GM06990 (cell line): ENCODE measurements around the gene GGA1.

Experiments used
- DNase-seq: peaks from one replicate; pipeline ENCODE4 v3.0.0-alpha.2; 2011; ENCODE audit not compliant: insufficient read length; ENCODE audit errors: extremely low read depth
- H3K27me3 ChIP-seq: replicated peaks from 2 replicates; pipeline ENCODE4 v1.6.0; 2011; ENCODE audit warnings: low read length; ENCODE audit not compliant: control insufficient read depth, insufficient read depth
- H3K36me3 ChIP-seq: 2 replicates; pipeline ENCODE4 v1.5.1; 2011; ENCODE audit warnings: low read length; ENCODE audit not compliant: control insufficient read depth, insufficient read depth
- H3K4me3 ChIP-seq: replicated peaks from 2 replicates; pipeline ENCODE4 v1.5.1; 2011; ENCODE audit warnings: low read depth, mild to moderate bottlenecking, control low read depth, low read length
- TF ChIP-seq, protein P1 (sequence below): IDR thresholded peaks from 2 replicates; pipeline ENCODE4 v1.5.1; 2011; ENCODE audit warnings: low read length, control low read depth, mild to moderate bottlenecking, inconsistent platforms; ENCODE audit not compliant: insufficient read depth, poor library complexity, severe bottlenecking

Gene GGA1

DNA sequence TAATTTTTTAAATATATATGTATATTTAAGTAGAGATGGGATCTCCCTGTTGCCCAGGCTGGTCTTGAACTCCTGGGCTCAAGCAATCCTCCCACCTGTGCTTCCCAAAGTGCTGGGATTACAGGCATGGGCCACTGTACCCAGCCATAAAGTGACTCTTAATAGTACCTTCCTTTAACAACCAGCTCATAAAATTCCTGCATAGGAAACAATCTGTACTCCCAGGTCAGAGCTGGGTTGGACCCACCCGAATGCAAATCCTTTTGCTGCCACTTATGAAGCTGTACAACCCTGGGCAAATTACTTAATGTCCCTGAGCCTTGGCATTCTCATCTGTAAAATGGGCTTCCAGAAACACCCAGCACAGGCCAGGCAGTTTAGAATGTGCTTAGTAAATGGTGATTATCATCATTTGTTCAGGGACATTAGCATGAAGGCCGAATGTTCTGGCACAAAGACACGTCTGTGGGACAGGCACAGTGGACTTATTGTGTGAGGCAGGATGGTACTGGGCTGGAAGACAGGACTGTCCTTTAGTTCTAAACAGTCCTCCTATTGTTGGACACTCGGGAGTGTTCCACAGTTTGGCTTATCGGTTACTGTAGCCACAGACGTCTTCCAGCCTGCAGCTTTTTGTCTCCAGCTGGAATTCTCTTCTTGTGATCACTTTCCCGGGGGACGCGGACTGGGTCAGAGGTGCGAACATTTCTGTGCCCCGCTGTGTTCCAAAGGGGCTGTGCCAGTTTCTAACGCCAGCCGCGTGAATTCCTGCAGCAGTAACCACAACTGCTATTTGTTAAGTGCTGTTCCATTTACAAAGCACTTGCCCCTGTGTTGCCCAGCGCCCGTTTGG lies 55.8 kb downstream of the GGA1 start:
- TF ChIP-seq, protein P1, sequence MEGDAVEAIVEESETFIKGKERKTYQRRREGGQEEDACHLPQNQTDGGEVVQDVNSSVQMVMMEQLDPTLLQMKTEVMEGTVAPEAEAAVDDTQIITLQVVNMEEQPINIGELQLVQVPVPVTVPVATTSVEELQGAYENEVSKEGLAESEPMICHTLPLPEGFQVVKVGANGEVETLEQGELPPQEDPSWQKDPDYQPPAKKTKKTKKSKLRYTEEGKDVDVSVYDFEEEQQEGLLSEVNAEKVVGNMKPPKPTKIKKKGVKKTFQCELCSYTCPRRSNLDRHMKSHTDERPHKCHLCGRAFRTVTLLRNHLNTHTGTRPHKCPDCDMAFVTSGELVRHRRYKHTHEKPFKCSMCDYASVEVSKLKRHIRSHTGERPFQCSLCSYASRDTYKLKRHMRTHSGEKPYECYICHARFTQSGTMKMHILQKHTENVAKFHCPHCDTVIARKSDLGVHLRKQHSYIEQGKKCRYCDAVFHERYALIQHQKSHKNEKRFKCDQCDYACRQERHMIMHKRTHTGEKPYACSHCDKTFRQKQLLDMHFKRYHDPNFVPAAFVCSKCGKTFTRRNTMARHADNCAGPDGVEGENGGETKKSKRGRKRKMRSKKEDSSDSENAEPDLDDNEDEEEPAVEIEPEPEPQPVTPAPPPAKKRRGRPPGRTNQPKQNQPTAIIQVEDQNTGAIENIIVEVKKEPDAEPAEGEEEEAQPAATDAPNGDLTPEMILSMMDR, result no peak
- Histone ChIP-seq H3K27me3 (no peaks in the 10 kb centered on the region), H3K36me3 (peaks cover 14% of the 10 kb centered on the region), H3K4me3 (no peak overlapping the region)
- DNase-seq, result no peak

DNA sequence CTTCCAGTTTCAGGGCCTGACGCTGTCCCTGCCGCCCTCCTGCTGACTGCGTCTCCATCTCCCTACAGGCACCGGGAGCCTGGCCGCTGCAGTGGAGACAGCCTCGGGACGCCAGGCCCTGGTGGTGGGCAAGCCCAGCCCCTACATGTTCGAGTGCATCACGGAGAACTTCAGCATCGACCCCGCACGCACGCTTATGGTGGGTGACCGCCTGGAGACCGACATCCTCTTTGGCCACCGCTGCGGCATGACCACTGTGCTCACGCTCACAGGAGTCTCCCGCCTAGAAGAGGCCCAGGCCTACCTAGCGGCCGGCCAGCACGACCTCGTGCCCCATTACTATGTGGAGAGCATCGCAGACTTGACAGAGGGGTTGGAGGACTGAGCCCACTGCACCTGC lies 56.9 kb downstream of the GGA1 start:
- H3K4me3 ChIP-seq, result no peak overlapping the region
- TF ChIP-seq, protein P1, result no peak
- H3K36me3 ChIP-seq, result peaks cover 14% of the 10 kb centered on the region
- DNase-seq, result no peak
- H3K27me3 ChIP-seq, result no peaks in the 10 kb centered on the region

DNA sequence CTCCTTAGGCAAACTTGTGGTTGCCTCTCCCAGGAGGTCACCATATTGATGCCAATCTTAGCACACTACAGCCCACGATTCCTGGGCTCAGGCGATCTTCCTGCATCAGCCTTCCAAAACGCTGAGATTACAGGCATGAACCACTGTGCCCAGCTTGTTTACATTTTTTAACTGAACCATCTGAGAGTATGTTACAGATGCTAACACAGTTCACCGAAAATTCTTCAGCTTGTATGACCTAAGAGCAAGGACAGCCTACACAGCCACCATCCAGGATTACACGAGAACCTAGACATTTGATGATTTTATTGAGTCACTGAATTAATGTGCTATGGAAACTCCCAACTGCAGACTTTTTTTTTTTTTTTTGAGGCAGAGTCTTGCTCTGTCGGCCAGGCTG lies 61.0 kb downstream of the GGA1 start:
- no peak for DNase-seq
- Histone ChIP-seq H3K27me3 (no peaks in the 10 kb centered on the region), H3K4me3 (no peak overlapping the region), H3K36me3 (peaks cover 12% of the 10 kb centered on the region)
- TF ChIP-seq, protein P1, result no peak

DNA sequence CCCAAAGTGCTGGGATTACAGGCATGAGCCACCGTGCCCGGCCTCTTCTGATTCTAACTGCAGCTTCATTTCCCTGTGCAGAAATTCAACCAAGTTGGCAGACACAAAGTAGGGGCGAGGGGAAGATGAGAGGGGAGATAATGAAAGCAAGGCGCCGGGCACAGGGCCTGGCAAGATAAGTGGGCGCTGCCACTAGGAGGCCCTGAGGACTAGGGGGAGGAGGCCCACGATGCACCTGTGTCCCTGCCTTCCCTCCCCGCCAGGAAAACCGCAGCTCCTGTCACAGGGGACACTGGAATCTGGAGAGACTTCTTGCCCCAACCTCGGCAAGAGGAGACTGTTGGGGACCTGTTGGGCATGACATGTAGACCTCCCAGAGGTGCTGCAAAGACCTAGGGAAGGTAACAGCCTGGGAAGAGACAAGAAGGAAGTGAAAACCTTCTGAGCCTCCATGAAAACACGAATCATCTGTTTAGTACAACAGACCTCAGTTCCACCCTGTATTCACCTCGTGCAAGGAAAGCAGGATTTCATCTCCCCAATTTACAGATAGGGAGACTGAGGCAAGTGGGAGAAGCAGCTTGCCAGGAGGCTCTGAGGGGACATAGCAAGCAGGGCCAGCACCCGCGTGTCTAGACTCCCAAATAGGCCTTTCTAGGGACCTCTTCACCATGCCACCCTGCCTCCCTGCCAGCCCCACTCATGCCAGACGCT lies 63.7 kb downstream of the GGA1 start:
- Histone ChIP-seq H3K36me3 (no peaks in the 10 kb centered on the region; the same call in 1 of the 2 replicates), H3K27me3 (no peaks in the 10 kb centered on the region), H3K4me3 (no peak overlapping the region)
- TF ChIP-seq, protein P1, result no peak
- no peak for DNase-seq

DNA sequence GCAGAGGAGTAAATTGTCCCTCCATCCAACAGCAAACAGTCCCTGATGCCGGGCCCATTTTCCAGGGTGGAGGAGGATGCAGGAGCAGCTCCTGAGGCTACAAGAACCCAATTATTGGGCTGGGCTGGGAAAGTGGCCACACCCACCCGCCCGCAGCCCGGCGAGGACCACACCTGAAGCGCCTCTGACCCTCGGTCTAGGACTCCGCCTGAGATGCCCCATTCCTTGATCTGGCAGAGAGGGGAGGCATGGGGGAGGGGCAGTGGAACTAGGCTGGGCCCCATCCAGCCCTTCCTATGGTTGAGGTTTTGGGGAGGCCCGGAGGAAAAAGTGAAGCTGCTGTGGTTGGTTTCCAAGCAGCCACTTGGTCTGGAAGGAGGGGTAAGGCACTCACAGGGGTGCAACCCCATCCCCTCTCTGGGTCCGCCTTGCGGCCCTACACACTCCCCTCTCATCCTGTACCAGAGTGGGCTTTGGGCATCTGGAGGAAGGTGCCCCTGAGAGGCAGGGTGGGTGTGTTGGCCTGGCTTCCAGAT lies 64.4 kb downstream of the GGA1 start:
- no peaks in the 10 kb centered on the region for H3K27me3 ChIP-seq
- peaks cover 1% of the 10 kb centered on the region; the same call in 1 of the 2 replicates for H3K36me3 ChIP-seq
- TF ChIP-seq, protein P1, result no peak
- no peak for DNase-seq
- no peak overlapping the region for H3K4me3 ChIP-seq
